ENCODE measurements around the gene FZR1. TPM values are rescaled to one million over a fixed set of nuclear protein-coding genes. Genes with fewer than 3 reads are reported as not detected.
"Not testable (repeated sequence)": the region's sequence is repeated elsewhere in the genome, so short reads cannot be mapped to it uniquely, and the experiment has no call there.

Gene FZR1
- total and polyA plus RNA-seq, 2 experiments from 2014 or later: 48.6 to 68.5 TPM

DNA sequence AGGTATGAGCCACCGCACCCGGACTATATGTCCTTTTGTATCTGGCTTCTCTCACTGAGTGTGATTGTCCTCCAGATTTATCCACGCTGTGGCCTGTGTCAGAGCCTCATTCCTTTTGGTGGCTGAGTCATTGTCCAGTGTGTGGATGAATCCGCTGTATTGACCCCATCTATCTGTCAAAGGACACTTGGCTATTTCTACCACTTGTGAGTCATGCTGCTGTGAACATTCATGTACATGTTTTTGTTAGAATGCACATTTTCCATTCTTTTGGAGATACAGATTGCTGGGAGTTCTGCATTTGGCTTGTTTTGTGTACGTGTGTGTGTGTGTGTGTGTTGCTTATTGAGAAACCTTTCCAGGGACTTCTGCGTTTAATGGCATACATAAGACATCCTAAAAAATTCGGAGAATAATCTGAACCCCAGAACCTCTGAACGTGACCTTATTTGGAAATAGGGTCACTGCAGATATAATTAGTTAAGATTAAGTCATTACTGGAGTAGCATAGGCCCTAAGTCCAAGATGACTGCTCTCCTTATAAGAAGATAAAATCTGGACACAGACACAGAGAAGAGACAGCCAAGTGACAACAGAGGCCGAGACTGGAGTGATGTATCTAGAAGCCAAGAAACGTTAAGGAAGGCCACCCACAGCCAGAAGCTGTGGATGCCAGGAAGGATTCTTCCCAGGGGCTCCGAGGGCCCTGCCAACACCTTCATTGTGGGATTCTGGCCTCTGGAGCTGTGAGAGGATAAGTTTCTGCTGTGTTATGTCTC is 74.2 kb downstream of the FZR1 start:
- Histone ChIP-seq H3K36me3 (no peaks in the 10 kb centered on the region), H3K27me3 (peaks cover 23% of the 10 kb centered on the region), H3K4me1 (ENCODE audit: low read depth) (peaks cover 3% of the 10 kb centered on the region), H3K9me3 (ENCODE audit: low read depth) (no peaks in the 10 kb centered on the region), H3K4me3 (no peak overlapping the region), H3K27ac (no peak overlapping the region)
- TF ChIP-seq, protein P1, sequence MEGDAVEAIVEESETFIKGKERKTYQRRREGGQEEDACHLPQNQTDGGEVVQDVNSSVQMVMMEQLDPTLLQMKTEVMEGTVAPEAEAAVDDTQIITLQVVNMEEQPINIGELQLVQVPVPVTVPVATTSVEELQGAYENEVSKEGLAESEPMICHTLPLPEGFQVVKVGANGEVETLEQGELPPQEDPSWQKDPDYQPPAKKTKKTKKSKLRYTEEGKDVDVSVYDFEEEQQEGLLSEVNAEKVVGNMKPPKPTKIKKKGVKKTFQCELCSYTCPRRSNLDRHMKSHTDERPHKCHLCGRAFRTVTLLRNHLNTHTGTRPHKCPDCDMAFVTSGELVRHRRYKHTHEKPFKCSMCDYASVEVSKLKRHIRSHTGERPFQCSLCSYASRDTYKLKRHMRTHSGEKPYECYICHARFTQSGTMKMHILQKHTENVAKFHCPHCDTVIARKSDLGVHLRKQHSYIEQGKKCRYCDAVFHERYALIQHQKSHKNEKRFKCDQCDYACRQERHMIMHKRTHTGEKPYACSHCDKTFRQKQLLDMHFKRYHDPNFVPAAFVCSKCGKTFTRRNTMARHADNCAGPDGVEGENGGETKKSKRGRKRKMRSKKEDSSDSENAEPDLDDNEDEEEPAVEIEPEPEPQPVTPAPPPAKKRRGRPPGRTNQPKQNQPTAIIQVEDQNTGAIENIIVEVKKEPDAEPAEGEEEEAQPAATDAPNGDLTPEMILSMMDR (IDR thresholded peaks at IDR 0.05; ENCODE audit: low read depth, low read length): no peak
- peak in 1 of 2 donors; percentile 91 for DNase-seq (ENCODE audit: low read depth in 1 of 2, low spot score in 1 of 2)

DNA sequence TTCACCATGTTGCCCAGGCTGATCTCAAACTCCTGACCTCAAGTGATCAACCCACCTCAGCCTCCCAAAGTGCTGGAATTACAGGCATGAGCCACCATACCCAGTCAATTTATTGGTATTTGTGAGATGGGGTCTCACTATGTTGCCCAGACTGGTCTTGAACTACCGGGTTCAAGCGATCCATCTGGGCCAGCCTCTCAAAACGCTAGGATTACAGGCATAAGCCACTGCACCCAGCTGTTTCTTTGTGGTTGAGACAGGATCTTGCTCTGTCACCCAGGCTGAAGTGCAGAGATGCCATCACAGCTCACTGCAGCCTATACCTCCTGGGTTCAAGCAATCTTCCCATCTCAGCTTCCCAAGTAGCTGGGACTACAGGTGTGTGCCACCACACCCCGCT is 75.7 kb downstream of the FZR1 start:
- not testable (repeated sequence) for H3K36me3 ChIP-seq; H3K9me3 ChIP-seq (ENCODE audit: low read depth); H3K4me1 ChIP-seq (ENCODE audit: low read depth); H3K27ac ChIP-seq; H3K4me3 ChIP-seq; DNase-seq (ENCODE audit: low read depth in 1 of 2, low spot score in 1 of 2)
- H3K27me3 ChIP-seq: peaks cover 38% of the 10 kb centered on the region

DNA sequence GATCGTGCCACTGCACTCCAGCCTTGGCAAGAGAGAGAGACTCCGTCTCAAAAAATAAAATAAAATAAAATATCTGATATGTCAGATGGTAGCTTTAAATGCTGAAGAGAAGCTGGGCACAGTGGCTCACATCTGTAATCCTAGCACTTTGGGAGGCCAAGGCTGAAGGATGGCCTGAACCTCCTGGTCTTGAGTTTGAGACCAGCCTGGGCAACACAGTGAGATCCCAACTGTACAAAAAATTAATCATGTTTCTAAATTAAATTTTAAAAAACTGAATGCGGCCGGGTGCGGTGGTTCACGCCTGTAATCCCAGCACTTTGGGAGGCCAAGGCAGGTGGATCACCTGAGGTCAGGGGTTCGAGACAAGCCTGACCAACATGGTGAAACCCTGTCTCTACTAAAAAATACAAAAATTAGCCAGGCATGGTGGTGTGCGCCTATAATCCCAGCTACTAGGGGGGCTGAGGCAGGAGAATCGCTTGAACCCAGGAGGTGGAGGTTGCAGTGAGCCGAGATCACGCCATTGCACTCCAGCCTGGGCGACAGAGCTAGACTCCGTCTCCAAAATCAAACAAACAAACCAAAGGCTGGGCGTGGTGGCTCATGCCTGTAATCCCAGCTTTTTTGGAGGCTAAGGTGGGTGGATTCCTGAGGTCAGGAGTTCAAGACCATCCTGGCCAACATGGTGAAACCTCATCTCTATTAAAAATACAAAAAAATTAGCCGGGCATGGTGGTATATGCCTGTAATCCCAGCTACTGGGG is 78.1 kb downstream of the FZR1 start:
- not testable (repeated sequence) for DNase-seq (ENCODE audit: low read depth in 1 of 2, low spot score in 1 of 2); H3K9me3 ChIP-seq (ENCODE audit: low read depth); H3K36me3 ChIP-seq; H3K4me3 ChIP-seq; H3K4me1 ChIP-seq (ENCODE audit: low read depth); H3K27ac ChIP-seq
- peaks cover 41% of the 10 kb centered on the region for H3K27me3 ChIP-seq

DNA sequence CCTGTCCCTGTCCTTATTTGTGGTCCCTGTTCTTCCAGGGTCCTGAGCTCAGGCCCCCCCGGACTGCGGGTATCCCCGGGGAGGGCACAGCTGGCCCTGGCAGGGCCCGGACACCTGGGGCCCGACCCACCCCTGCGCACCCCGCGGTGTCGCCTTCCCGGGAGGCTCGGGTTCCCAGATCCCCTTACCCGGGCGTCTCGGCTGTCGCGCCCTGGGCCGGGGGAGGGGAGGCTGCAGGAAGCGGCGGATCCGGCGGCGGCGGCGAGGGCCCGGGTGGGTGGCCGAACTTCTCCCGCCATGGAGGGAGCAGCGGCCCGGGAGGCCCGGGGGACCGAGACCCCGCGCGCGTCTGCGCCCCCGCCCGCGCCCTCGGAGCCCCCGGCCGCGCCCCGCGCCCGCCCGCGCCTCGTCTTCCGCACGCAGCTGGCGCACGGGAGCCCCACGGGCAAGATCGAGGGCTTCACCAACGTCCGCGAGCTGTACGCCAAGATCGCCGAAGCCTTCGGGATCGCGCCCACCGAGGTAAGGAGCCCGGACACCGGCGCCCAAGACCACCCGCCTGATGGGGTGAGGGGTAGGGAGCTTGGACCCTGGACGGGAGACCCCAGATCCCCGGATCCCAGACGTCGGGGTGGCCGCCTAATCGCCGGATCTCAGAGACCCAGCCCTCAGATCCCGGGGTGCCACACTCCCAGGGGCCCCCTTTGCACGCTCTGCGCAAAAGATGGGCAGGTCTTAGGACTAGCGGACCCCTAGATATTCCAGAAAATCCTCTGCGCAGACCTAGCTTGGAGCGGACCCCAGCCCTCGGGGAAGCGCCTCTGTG is 79.4 kb downstream of the FZR1 start, which contains the start of gene GIPC3:
GIPC3 (plus strand) TSS at position 178 of the 826 bp plus-strand sequence; CDS start at position 298, 120 bp downstream.
- peaks cover 41% of the 10 kb centered on the region for H3K27me3 ChIP-seq
- no peak within 1 kb of the TSS for H3K27ac ChIP-seq
- H3K9me3 ChIP-seq (ENCODE audit: low read depth): no peaks in the 10 kb centered on the region
- TF ChIP-seq, protein P1 (IDR thresholded peaks at IDR 0.05; ENCODE audit: low read depth, low read length): no peak
- no peaks in the 10 kb centered on the region for H3K36me3 ChIP-seq
- no peak for DNase-seq (ENCODE audit: low read depth in 1 of 2, low spot score in 1 of 2)
- peak within 1 kb of the TSS; percentile 14 for H3K4me3 ChIP-seq
- H3K4me1 ChIP-seq (ENCODE audit: low read depth): no peaks in the 10 kb centered on the region

DNA sequence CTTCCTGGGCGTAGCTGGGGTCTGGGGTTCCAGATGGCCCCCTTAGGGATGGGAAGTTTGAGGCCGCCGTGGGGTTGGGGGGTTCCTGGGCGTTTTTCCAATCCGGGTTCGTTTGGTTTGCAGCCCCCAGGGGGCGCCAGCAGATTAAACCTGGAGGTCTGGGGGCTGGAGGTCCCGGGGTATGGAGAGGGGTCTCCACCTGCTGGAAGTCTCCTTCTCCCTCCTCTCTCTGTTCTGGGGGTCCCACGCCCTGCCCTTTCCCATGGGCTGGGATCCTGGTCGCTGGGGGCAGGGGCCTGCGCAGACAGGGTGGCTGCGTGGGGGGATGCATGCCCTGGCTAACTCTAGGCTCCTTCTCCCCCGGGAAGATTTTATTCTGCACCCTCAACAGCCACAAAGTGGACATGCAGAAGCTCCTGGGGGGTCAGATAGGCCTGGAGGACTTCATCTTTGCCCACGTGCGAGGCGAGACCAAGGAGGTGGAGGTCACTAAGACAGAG is 80.1 kb downstream of the FZR1 start:
- Histone ChIP-seq H3K4me1 (ENCODE audit: low read depth) (no peaks in the 10 kb centered on the region), H3K27me3 (peaks cover 41% of the 10 kb centered on the region), H3K9me3 (ENCODE audit: low read depth) (no peaks in the 10 kb centered on the region), H3K4me3 (peak overlapping the region; percentile 14), H3K27ac (no peak overlapping the region), H3K36me3 (no peaks in the 10 kb centered on the region)
- TF ChIP-seq, protein P1 (IDR thresholded peaks at IDR 0.05; ENCODE audit: low read depth, low read length): peak; percentile 51
- DNase-seq (ENCODE audit: low read depth in 1 of 2, low spot score in 1 of 2): peak in 1 of 2 donors; percentile 42

DNA sequence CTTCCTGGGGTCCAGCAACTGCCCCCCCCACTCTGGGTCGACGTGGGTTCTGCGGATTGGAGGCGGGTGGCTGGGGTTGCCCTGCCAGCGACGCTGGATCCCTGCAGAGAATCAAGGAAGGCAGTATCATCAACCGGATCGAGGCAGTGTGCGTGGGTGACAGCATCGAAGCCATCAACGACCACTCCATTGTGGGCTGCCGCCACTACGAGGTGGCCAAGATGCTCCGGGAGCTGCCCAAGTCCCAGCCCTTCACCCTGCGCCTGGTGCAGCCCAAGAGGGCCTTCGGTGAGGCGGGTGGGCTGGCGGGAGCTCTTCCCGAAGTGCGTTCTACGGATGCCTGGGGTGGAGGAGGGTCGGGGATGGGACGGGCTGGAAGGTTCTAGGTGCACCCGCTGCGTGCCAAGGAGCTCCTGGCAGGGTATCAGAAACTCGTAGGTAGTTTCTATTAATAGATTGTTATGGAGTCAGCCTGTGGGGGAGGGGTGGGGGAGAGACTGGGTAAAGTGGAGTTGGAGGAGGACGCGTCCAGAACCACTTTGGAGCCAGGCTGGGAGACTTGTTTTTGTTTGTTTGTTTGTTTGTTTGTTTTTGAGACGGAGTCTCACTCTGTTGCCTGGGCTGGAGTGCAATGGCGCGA is 80.7 kb downstream of the FZR1 start:
- Histone ChIP-seq H3K27me3 (peaks cover 41% of the 10 kb centered on the region), H3K36me3 (no peaks in the 10 kb centered on the region), H3K27ac (no peak overlapping the region), H3K9me3 (ENCODE audit: low read depth) (no peaks in the 10 kb centered on the region), H3K4me3 (no peak overlapping the region), H3K4me1 (ENCODE audit: low read depth) (no peaks in the 10 kb centered on the region)
- DNase-seq (ENCODE audit: low read depth in 1 of 2, low spot score in 1 of 2): no peak
- TF ChIP-seq, protein P1 (IDR thresholded peaks at IDR 0.05; ENCODE audit: low read depth, low read length): no peak

Data from cardiac muscle cell (in vitro differentiated cells and primary cell).